ENCODE results near the gene LENG1.

- TF ChIP-seq, protein P1, sequence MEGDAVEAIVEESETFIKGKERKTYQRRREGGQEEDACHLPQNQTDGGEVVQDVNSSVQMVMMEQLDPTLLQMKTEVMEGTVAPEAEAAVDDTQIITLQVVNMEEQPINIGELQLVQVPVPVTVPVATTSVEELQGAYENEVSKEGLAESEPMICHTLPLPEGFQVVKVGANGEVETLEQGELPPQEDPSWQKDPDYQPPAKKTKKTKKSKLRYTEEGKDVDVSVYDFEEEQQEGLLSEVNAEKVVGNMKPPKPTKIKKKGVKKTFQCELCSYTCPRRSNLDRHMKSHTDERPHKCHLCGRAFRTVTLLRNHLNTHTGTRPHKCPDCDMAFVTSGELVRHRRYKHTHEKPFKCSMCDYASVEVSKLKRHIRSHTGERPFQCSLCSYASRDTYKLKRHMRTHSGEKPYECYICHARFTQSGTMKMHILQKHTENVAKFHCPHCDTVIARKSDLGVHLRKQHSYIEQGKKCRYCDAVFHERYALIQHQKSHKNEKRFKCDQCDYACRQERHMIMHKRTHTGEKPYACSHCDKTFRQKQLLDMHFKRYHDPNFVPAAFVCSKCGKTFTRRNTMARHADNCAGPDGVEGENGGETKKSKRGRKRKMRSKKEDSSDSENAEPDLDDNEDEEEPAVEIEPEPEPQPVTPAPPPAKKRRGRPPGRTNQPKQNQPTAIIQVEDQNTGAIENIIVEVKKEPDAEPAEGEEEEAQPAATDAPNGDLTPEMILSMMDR (IDR thresholded peaks at IDR 0.05; ENCODE audit: borderline replicate concordance, extremely low read depth, low read length, poor library complexity, severe bottlenecking) = no peak
- TF ChIP-seq EZH2 (IDR thresholded peaks at IDR 0.05; ENCODE audit: borderline replicate concordance, low read depth, low read length, severe bottlenecking) = no peak
Observed at GRCh38 chr19:54107876-54108490, 51.5 kb downstream of the LENG1 start.

Data from DND-41 (cell line).